ENCODE data around the gene ATL1.

ATL1 gene

DNA sequence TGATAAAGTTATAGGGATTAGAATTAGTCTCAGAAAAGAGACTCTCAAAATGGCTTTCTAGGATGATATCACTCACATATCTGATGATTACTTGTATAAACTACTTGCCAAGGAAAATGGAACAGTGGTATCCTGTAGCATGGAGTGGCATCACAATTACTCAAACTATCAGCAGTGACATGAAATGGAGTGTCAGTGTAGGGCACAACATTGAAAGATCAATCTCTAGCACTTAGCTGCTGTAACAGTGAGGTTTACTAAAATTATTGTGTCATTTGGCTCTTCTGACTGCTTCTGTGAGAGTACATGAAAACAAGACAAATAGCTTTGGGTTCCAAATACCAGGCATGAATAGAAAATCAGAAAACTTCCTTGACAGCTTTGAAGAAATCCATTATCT is 20.9 kb upstream of the ATL1 start:
- no peak overlapping the region for H3K4me3 ChIP-seq (ENCODE audit: low read depth, low read length)
- POLR2A ChIA-PET = no interaction called here

DNA sequence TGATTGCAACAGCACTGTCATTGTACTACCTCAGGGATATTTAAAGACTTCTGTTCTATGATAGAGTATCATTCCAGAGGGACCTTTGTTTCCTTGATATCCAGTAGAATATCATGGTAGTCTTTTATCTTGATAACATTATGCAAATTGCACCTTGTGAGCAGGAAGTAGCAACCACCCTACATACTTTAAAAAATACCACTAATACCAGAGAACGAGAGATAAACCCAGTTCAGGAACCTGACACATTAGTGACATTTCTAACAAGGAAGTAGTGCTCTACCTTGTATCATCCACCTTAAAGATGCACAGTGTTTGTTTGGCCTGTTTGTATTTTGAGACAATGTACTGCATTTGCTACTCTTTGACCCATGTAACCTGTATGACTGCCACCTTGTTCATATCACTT is 18.8 kb upstream of the ATL1 start:
- CTCF ChIA-PET = interaction anchor here (0.7 to 2.6 kb wide), 7 partner anchors 42 to 338 kb away, joined by 3 to 37 read pairs (median 4); no protein-coding TSS in a partner anchor

More for the DNA sequence above, 20.9 kb upstream of the ATL1 start:
- TF ChIP-seq ZNF626 (tag by site-specific recombination; IDR thresholded peaks at IDR 0.05) (no peak), ZFHX2 (tag by site-specific recombination; conservative IDR thresholded peaks at IDR 0.05) (no peak), ZBTB8A (tag by site-specific recombination; IDR thresholded peaks at IDR 0.05) (no peak), ZNF571 (tag by site-specific recombination; IDR thresholded peaks at IDR 0.05) (no peak), ZNF239 (tag by site-specific recombination; IDR thresholded peaks at IDR 0.05) (no peak), ZNF664 (tag by site-specific recombination; IDR thresholded peaks at IDR 0.05) (no peak), ZNF670 (tag by site-specific recombination; IDR thresholded peaks at IDR 0.05; ENCODE audit: low read depth) (no peak), ZNF214 (tag by site-specific recombination; IDR thresholded peaks at IDR 0.05; ENCODE audit: borderline replicate concordance) (no peak), EGR2 (tag by site-specific recombination; IDR thresholded peaks at IDR 0.05; ENCODE audit: low read depth) (no peak), ZNF549 (tag by site-specific recombination; IDR thresholded peaks at IDR 0.05) (no peak)
- TF ChIP-seq, protein P1, sequence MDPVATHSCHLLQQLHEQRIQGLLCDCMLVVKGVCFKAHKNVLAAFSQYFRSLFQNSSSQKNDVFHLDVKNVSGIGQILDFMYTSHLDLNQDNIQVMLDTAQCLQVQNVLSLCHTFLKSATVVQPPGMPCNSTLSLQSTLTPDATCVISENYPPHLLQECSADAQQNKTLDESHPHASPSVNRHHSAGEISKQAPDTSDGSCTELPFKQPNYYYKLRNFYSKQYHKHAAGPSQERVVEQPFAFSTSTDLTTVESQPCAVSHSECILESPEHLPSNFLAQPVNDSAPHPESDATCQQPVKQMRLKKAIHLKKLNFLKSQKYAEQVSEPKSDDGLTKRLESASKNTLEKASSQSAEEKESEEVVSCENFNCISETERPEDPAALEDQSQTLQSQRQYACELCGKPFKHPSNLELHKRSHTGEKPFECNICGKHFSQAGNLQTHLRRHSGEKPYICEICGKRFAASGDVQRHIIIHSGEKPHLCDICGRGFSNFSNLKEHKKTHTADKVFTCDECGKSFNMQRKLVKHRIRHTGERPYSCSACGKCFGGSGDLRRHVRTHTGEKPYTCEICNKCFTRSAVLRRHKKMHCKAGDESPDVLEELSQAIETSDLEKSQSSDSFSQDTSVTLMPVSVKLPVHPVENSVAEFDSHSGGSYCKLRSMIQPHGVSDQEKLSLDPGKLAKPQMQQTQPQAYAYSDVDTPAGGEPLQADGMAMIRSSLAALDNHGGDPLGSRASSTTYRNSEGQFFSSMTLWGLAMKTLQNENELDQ (tag by site-specific recombination; IDR thresholded peaks at IDR 0.05; ENCODE audit: low read depth) = no peak
- Histone ChIP-seq H3K27ac (ENCODE audit: extremely low read depth, low read depth, low read length) (no peak overlapping the region), H3K36me3 (ENCODE audit: control insufficient read depth in 2 of 2, insufficient read depth in 1 of 2, low read length in 2 of 2) (no peaks in the 10 kb centered on the region), H3K4me1 (ENCODE audit: control insufficient read depth, insufficient read depth, low read length) (no peaks in the 10 kb centered on the region), H3K9me3 (ENCODE audit: control insufficient read depth, insufficient read depth, low read depth, low read length) (no peaks in the 10 kb centered on the region)
- CTCF ChIA-PET = interaction anchor here (1.5 to 2.1 kb wide), 3 partner anchors 235 to 239 kb away, joined by 4 to 10 read pairs (median 6); no protein-coding TSS in a partner anchor

More for the DNA sequence above, 18.8 kb upstream of the ATL1 start:
- Histone ChIP-seq H3K27ac (ENCODE audit: extremely low read depth, low read depth, low read length) (no peak overlapping the region), H3K9me3 (ENCODE audit: control insufficient read depth, insufficient read depth, low read depth, low read length) (no peaks in the 10 kb centered on the region), H3K36me3 (ENCODE audit: control insufficient read depth in 2 of 2, insufficient read depth in 1 of 2, low read length in 2 of 2) (no peaks in the 10 kb centered on the region), H3K4me1 (ENCODE audit: control insufficient read depth, insufficient read depth, low read length) (no peaks in the 10 kb centered on the region), H3K4me3 (ENCODE audit: low read depth, low read length) (no peak overlapping the region)
- POLR2A ChIA-PET = interaction anchor here (1.1 kb wide), 1 partner anchor 19 kb away, joined by 3 read pairs; the partner anchor contains the start of gene ATL1
- TF ChIP-seq HOXA7 (CRISPR knock-in tag; IDR thresholded peaks at IDR 0.05; ENCODE audit: borderline replicate concordance) = no peak
- no peak for TF ChIP-seq ZNF837 (tag by site-specific recombination; IDR thresholded peaks at IDR 0.05)
- TF ChIP-seq, protein P2, sequence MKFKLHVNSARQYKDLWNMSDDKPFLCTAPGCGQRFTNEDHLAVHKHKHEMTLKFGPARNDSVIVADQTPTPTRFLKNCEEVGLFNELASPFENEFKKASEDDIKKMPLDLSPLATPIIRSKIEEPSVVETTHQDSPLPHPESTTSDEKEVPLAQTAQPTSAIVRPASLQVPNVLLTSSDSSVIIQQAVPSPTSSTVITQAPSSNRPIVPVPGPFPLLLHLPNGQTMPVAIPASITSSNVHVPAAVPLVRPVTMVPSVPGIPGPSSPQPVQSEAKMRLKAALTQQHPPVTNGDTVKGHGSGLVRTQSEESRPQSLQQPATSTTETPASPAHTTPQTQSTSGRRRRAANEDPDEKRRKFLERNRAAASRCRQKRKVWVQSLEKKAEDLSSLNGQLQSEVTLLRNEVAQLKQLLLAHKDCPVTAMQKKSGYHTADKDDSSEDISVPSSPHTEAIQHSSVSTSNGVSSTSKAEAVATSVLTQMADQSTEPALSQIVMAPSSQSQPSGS (tag by site-specific recombination; IDR thresholded peaks at IDR 0.05; ENCODE audit: low read depth) = no peak
- TF ChIP-seq ZNF350 (tag by site-specific recombination; IDR thresholded peaks at IDR 0.05) = no peak
- no peak for TF ChIP-seq SP3 (tag by site-specific recombination; IDR thresholded peaks at IDR 0.05)
- no peak for TF ChIP-seq ZNF341 (tag by site-specific recombination; IDR thresholded peaks at IDR 0.05; ENCODE audit: low read depth)
- TF ChIP-seq, protein P3, sequence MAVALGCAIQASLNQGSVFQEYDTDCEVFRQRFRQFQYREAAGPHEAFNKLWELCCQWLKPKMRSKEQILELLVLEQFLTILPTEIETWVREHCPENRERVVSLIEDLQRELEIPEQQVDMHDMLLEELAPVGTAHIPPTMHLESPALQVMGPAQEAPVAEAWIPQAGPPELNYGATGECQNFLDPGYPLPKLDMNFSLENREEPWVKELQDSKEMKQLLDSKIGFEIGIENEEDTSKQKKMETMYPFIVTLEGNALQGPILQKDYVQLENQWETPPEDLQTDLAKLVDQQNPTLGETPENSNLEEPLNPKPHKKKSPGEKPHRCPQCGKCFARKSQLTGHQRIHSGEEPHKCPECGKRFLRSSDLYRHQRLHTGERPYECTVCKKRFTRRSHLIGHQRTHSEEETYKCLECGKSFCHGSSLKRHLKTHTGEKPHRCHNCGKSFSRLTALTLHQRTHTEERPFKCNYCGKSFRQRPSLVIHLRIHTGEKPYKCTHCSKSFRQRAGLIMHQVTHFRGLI (tag by site-specific recombination; IDR thresholded peaks at IDR 0.05) = no peak
- no peak for TF ChIP-seq ZFP37 (tag by site-specific recombination; IDR thresholded peaks at IDR 0.05)
- TF ChIP-seq ZNF37A (tag by site-specific recombination; IDR thresholded peaks at IDR 0.05) = no peak
- TF ChIP-seq ZNF132 (tag by site-specific recombination; IDR thresholded peaks at IDR 0.05; ENCODE audit: borderline replicate concordance) = no peak
- no peak for TF ChIP-seq ZNF2 (tag by site-specific recombination; IDR thresholded peaks at IDR 0.05)
- no peak for TF ChIP-seq ZNF214 (tag by site-specific recombination; IDR thresholded peaks at IDR 0.05; ENCODE audit: borderline replicate concordance)

All from HEK293 (cell line).